ENCODE measurements around the gene MS4A8.
"Not testable (repeated sequence)": the region's sequence is repeated elsewhere in the genome, so short reads cannot be mapped to it uniquely, and the experiment has no call there.

The MS4A8 gene

DNA sequence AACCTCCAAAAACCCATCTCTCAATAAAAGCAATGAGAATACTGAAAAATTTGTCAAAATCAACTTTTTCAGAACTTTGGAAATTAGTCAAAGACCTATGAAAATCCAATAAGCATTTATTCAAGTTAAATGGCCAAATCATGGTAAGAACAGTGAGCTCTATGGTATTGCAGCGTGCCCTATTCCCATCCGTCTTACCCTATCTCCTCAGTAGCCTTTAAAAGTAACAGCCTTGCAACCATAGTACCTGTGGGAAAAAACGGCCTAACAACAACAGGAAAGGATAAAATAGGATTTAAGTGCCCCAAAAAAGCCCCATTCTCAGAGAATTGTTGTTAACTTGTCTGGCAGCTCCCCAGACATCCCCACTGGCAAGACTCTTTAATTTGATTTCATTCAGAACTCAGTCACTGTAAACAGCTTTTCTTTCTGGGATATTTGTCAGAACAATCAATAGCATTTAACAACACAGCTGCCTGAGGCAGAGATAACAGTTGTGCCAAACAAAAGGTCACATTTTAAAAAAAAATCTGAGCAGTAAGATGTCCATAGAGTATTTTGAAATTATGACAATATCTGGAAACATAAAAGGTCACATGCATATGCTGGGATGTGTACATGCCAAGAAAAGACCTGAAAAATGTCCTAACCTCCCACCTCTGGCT lies 18.8 kb upstream of the MS4A8 start:
- TF ChIP-seq CTCF (IDR thresholded peaks at IDR 0.05; ENCODE audit: unreplicated experiment in 3 of 3) = no peak
- no peak overlapping the region for H3K27ac Mint-ChIP-seq
- no peaks in the 10 kb centered on the region for H3K27me3 Mint-ChIP-seq (ENCODE audit: low read depth)
- no peaks in the 10 kb centered on the region for H3K4me1 Mint-ChIP-seq
- H3K4me3 Mint-ChIP-seq = no peak overlapping the region
- peaks cover 36% of the 10 kb centered on the region for H3K9me3 Mint-ChIP-seq
- peaks cover 3% of the 10 kb centered on the region for H3K36me3 Mint-ChIP-seq (ENCODE audit: low read depth)

DNA sequence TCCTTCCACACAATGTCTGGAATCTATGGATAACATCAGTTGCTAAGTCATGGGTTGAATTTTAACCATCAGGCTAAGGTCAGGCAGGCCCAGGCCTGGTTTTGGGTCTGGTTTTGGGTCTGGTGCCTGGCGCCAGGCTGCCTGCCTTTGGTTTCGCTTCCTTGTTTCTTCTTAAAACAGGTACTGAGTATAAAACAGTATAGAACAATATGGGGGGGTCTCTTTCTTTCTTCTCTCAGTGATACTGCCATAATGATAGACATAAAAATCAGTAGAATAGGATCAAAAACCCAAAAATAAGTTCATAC lies 14.9 kb upstream of the MS4A8 start:
- peaks cover 13% of the 10 kb centered on the region for H3K9me3 Mint-ChIP-seq
- H3K27me3 Mint-ChIP-seq (ENCODE audit: low read depth); H3K36me3 Mint-ChIP-seq (ENCODE audit: low read depth); H3K27ac Mint-ChIP-seq; H3K4me3 Mint-ChIP-seq; H3K4me1 Mint-ChIP-seq: not testable (repeated sequence)

DNA sequence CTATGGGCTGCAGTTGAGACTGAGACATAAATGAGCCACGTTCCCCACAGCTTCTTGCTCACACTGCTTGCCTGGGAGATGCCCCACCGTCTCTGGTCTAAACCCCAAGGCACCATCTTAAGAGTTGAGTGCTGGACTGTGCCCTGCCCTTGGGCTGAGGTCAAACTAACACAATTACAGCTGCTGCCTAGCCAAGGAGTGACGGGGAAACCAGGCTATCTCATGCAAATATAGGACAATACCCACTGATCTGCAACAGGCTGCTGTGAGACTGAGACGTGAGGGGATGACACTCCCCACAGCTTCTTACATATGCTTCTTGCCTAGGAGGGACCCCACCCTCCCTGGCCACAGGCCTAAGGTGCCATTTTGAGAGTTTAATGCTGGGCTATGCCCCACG lies 7.8 kb upstream of the MS4A8 start:
- H3K9me3 Mint-ChIP-seq = no peaks in the 10 kb centered on the region

DNA sequence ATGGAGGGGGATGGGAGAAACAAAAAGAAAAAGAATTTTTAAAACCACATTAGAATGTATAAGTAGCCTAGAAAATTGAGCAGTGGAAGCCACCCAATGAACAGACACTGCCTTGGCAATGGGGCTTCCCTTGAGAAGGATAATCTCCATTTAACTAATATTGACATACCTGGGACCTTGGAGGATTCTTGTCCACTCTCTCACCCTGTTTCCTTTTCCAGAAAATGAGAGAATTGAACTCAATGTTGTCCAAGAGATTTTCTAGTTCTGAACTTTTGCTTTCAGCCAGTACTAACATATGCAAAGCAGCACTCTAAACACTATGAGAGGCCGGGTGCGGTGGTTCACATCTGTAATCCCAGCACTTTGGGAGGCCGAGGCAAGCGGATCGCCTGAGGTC lies 524 bp downstream of the MS4A8 start:
- H3K4me3 Mint-ChIP-seq = no peak overlapping the region
- TF ChIP-seq CTCF (IDR thresholded peaks at IDR 0.05; ENCODE audit: unreplicated experiment in 3 of 3) = no peak
- H3K4me1 Mint-ChIP-seq = peaks cover 10% of the 10 kb centered on the region
- H3K27me3 Mint-ChIP-seq (ENCODE audit: low read depth) = no peaks in the 10 kb centered on the region
- no peaks in the 10 kb centered on the region for H3K9me3 Mint-ChIP-seq
- H3K27ac Mint-ChIP-seq = no peak overlapping the region
- no peaks in the 10 kb centered on the region for H3K36me3 Mint-ChIP-seq (ENCODE audit: low read depth)

More for the DNA sequence above, 7.8 kb upstream of the MS4A8 start:
- Mint-ChIP-seq H3K4me3 (no peak overlapping the region), H3K27me3 (ENCODE audit: low read depth) (peaks cover 4% of the 10 kb centered on the region), H3K36me3 (ENCODE audit: low read depth) (no peaks in the 10 kb centered on the region), H3K27ac (no peak overlapping the region), H3K4me1 (no peaks in the 10 kb centered on the region)
- no peak for TF ChIP-seq CTCF (IDR thresholded peaks at IDR 0.05; ENCODE audit: unreplicated experiment in 3 of 3)

GRCh38 chr11:60700689-60701468 lies 1.5 kb downstream of the MS4A8 start:
- no peaks in the 10 kb centered on the region for H3K36me3 Mint-ChIP-seq (ENCODE audit: low read depth)
- no peaks in the 10 kb centered on the region for H3K27me3 Mint-ChIP-seq (ENCODE audit: low read depth)
- TF ChIP-seq CTCF (IDR thresholded peaks at IDR 0.05; ENCODE audit: unreplicated experiment in 3 of 3) = peak; percentile 38 to 46 (median 44)
- no peak overlapping the region for H3K4me3 Mint-ChIP-seq
- peak overlapping the region in 1 of 3 experiments; percentile 38 for H3K27ac Mint-ChIP-seq
- H3K9me3 Mint-ChIP-seq = no peaks in the 10 kb centered on the region
- peaks cover 10% of the 10 kb centered on the region for H3K4me1 Mint-ChIP-seq

DNA sequence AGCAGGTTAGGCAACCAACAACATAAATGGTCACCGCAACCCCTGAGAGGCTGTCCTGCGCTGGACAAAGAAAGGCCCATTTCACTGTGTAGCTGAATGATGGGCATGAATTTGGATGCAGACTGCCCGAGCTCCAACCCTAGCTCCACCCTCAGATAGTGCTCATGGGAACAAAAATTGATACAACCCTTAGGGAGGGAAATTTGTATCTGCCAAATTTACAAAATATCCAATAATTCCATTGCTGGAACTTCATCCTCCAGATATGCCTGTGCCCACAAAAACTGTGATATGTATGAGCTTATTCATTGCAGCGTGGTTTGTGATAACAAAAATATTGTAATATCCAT lies 2.0 kb downstream of the MS4A8 start:
- H3K4me3 Mint-ChIP-seq = no peak overlapping the region
- H3K36me3 Mint-ChIP-seq (ENCODE audit: low read depth) = no peaks in the 10 kb centered on the region
- H3K27ac Mint-ChIP-seq = peak overlapping the region in 1 of 3 experiments; percentile 38
- peak in 1 of 3 experiments; percentile 9 for TF ChIP-seq CTCF (IDR thresholded peaks at IDR 0.05; ENCODE audit: unreplicated experiment in 3 of 3)
- peaks cover 10% of the 10 kb centered on the region for H3K4me1 Mint-ChIP-seq
- H3K27me3 Mint-ChIP-seq (ENCODE audit: low read depth) = no peaks in the 10 kb centered on the region
- H3K9me3 Mint-ChIP-seq = no peaks in the 10 kb centered on the region
